Naive B cell (primary cell): ENCODE data around the gene RPL18. TPM values are rescaled to one million over a fixed set of nuclear protein-coding genes. Genes with fewer than 3 reads are reported as not detected.
A peak's percentile ranks its signal among the peaks of the same experiment; 100 is the strongest.

Source experiments
- ATAC-seq, 2 donors: fragments of 150-1000 bp; cut with Tn5 transposase; 2 replicates each; pipeline ENCODE4 v1.10.0; 2021; ENCODE audit warnings: low read depth in 2 of 2, mild to moderate bottlenecking in 2 of 2, moderate library complexity in 2 of 2
- DNase-seq: peaks from one replicate; pipeline ENCODE4 v3.0.0; 2022
- H3K27ac Mint-ChIP-seq, 6 donors: one replicate each; pipeline ENCODE4 v1.8.0; 2020 to 2022; ENCODE audit warnings: mild to moderate bottlenecking in 6 of 6, mixed read lengths in 6 of 6, moderate library complexity in 5 of 6, inconsistent platforms in 2 of 6
- H3K27me3 Mint-ChIP-seq, 3 donors: one replicate each; pipeline ENCODE4 v1.8.0; 2021 to 2022; ENCODE audit warnings: mixed read lengths in 3 of 3, mild to moderate bottlenecking in 1 of 3
- H3K36me3 Mint-ChIP-seq, 2 donors: one replicate each; pipeline ENCODE4 v1.8.0; 2020 to 2022; ENCODE audit warnings: mixed read lengths in 2 of 2, inconsistent platforms in 1 of 2, mild to moderate bottlenecking in 1 of 2
- H3K4me1 Mint-ChIP-seq, 3 donors: one replicate each; pipeline ENCODE4 v1.8.0; 2020 to 2022; ENCODE audit warnings: mixed read lengths in 3 of 3, inconsistent platforms in 1 of 3, mild to moderate bottlenecking in 1 of 3, moderate library complexity in 1 of 3
- H3K4me3 Mint-ChIP-seq, 8 donors: one replicate each; pipeline ENCODE4 v1.8.0; 2020 to 2022; ENCODE audit warnings: mild to moderate bottlenecking in 8 of 8, mixed read lengths in 8 of 8, moderate library complexity in 8 of 8, inconsistent platforms in 2 of 8
- H3K9me3 Mint-ChIP-seq, 7 donors: one replicate each; pipeline ENCODE4 v1.8.0; 2020 to 2022; ENCODE audit warnings: mixed read lengths in 7 of 7, mild to moderate bottlenecking in 5 of 7, inconsistent platforms in 2 of 7, moderate library complexity in 1 of 7
- polyA plus RNA-seq, 6 donors: library from polyadenylated mRNA; unstranded; fragments of 300-500 nt; fragmentation: Illumina TruSeq; gene quantifications; one replicate each; pipeline ENCODE4 v1.2.3, GENCODE V29; 2021; ENCODE audit warnings: low read depth in 6 of 6

The RPL18 gene
- polyA plus RNA-seq, 6 donors from 2014 or later = 1,850 to 2,706 (median 2,170) TPM

- Mint-ChIP-seq H3K27me3 (no peaks in the 10 kb centered on the region), H3K9me3 (no peaks in the 10 kb centered on the region), H3K36me3 (no peaks in the 10 kb centered on the region), H3K4me3 (peak overlapping the region in 1 of 8 donors; percentile 60), H3K4me1 (peaks cover 13 to 30% (median 29%) of the 10 kb centered on the region in 3 donors), H3K27ac (peak overlapping the region in 5 of 6 donors; percentile 41 to 96 (median 91))
- ATAC-seq (no peak), DNase-seq (no peak)
These were observed 35.5 kb upstream of the RPL18 start for GRCh38 chr19:48654299-48655059.

GRCh38 chr19:48651683-48652048 lies 32.7 kb upstream of the RPL18 start:
- peak overlapping the region in 2 of 6 donors; percentile 12 to 89 for H3K27ac Mint-ChIP-seq
- H3K9me3 Mint-ChIP-seq = no peaks in the 10 kb centered on the region
- DNase-seq = no peak

GRCh38 chr19:48650974-48651682 lies 32.1 kb upstream of the RPL18 start:
- DNase-seq (no peak), ATAC-seq (no peak)
- Mint-ChIP-seq H3K36me3 (no peaks in the 10 kb centered on the region), H3K27ac (peak overlapping the region in 4 of 6 donors; percentile 54 to 89 (median 63)), H3K27me3 (no peaks in the 10 kb centered on the region), H3K4me1 (peaks cover 39 to 59% (median 44%) of the 10 kb centered on the region in 3 donors), H3K9me3 (no peaks in the 10 kb centered on the region), H3K4me3 (peak overlapping the region in 2 of 8 donors; percentile 27 to 51)

More at GRCh38 chr19:48651683-48652048, 32.7 kb upstream of the RPL18 start:
- Mint-ChIP-seq H3K4me1 (peaks cover 38 to 57% (median 38%) of the 10 kb centered on the region in 3 donors), H3K36me3 (no peaks in the 10 kb centered on the region), H3K4me3 (no peak overlapping the region), H3K27me3 (no peaks in the 10 kb centered on the region)
- no peak for ATAC-seq

- peak overlapping the region; percentile 64 to 90 (median 82) for H3K27ac Mint-ChIP-seq
- DNase-seq (no peak), ATAC-seq (no peak)
- H3K9me3 Mint-ChIP-seq = no peaks in the 10 kb centered on the region
- H3K36me3 Mint-ChIP-seq = no peaks in the 10 kb centered on the region
- H3K4me3 Mint-ChIP-seq = peak overlapping the region in 7 of 8 donors; percentile 35 to 90 (median 67)
- H3K4me1 Mint-ChIP-seq = peaks cover 50 to 74% (median 53%) of the 10 kb centered on the region in 3 donors
- H3K27me3 Mint-ChIP-seq = no peaks in the 10 kb centered on the region
These were observed 29.2 kb upstream of the RPL18 start for GRCh38 chr19:48648134-48648533.

- no peak for DNase-seq
- Mint-ChIP-seq H3K4me3 (peak overlapping the region; percentile 22 to 98 (median 94)), H3K27ac (peak overlapping the region in 5 of 6 donors; percentile 40 to 89 (median 74)), H3K27me3 (no peaks in the 10 kb centered on the region), H3K4me1 (peaks cover 52 to 66% (median 58%) of the 10 kb centered on the region in 3 donors), H3K9me3 (no peaks in the 10 kb centered on the region), H3K36me3 (no peaks in the 10 kb centered on the region)
- ATAC-seq = no peak
These were observed 27.8 kb upstream of the RPL18 start for GRCh38 chr19:48646722-48647216.

GRCh38 chr19:48646001-48646721 lies 27.2 kb upstream of the RPL18 start, which contains the start of gene CA11:
Gene CA11 (minus strand): TSS chr19:48646187. CDS start chr19:48645632, 555 bp downstream.
- Mint-ChIP-seq H3K4me3 (peak within 1 kb of the TSS; percentile 91 to 98 (median 96)), H3K36me3 (no peaks in the 10 kb centered on the region), H3K4me1 (peaks cover 56 to 64% (median 64%) of the 10 kb centered on the region in 3 donors), H3K9me3 (no peaks in the 10 kb centered on the region), H3K27ac (peak within 1 kb of the TSS; percentile 83 to 98 (median 94)), H3K27me3 (no peaks in the 10 kb centered on the region)
- DNase-seq = peak; percentile 91
- peak; percentile 71 to 79 for ATAC-seq

- H3K27ac Mint-ChIP-seq = peak overlapping the region; percentile 81 to 98 (median 94)
- peak overlapping the region; percentile 91 to 98 (median 96) for H3K4me3 Mint-ChIP-seq
- ATAC-seq (no peak), DNase-seq (no peak)
- H3K36me3 Mint-ChIP-seq = no peaks in the 10 kb centered on the region
- peaks cover 56 to 67% (median 65%) of the 10 kb centered on the region in 3 donors for H3K4me1 Mint-ChIP-seq
- no peaks in the 10 kb centered on the region for H3K9me3 Mint-ChIP-seq
- no peaks in the 10 kb centered on the region for H3K27me3 Mint-ChIP-seq
These were observed 26.6 kb upstream of the RPL18 start for GRCh38 chr19:48645620-48646000.

- H3K9me3 Mint-ChIP-seq = no peaks in the 10 kb centered on the region
- peak overlapping the region; percentile 10 to 97 (median 90) for H3K27ac Mint-ChIP-seq
- H3K27me3 Mint-ChIP-seq = no peaks in the 10 kb centered on the region
- ATAC-seq (peak; percentile 48 to 57), DNase-seq (peak; percentile 74)
- H3K36me3 Mint-ChIP-seq = no peaks in the 10 kb centered on the region
- H3K4me1 Mint-ChIP-seq = peaks cover 57 to 69% (median 63%) of the 10 kb centered on the region in 3 donors
- H3K4me3 Mint-ChIP-seq = peak overlapping the region; percentile 91 to 98 (median 96)
These were observed 26.1 kb upstream of the RPL18 start for GRCh38 chr19:48644839-48645619.

GRCh38 chr19:48644355-48644754 lies 25.4 kb upstream of the RPL18 start:
- H3K27ac Mint-ChIP-seq = peak overlapping the region in 2 of 6 donors; percentile 70 to 89
- peak overlapping the region in 6 of 8 donors; percentile 91 to 97 (median 96) for H3K4me3 Mint-ChIP-seq
- H3K27me3 Mint-ChIP-seq = no peaks in the 10 kb centered on the region
- ATAC-seq = no peak
- no peaks in the 10 kb centered on the region for H3K9me3 Mint-ChIP-seq
- peaks cover 59 to 71% (median 61%) of the 10 kb centered on the region in 3 donors for H3K4me1 Mint-ChIP-seq
- H3K36me3 Mint-ChIP-seq = no peaks in the 10 kb centered on the region
- DNase-seq = no peak

- ATAC-seq = no peak
- Mint-ChIP-seq H3K36me3 (peaks cover 0 to 10% of the 10 kb centered on the region in 2 donors), H3K9me3 (peaks cover 0 to 7% (median 0%) of the 10 kb centered on the region in 7 donors), H3K4me3 (peak overlapping the region in 3 of 8 donors; percentile 31 to 60 (median 57)), H3K4me1 (peaks cover 58 to 74% (median 67%) of the 10 kb centered on the region in 3 donors), H3K27me3 (no peaks in the 10 kb centered on the region), H3K27ac (peak overlapping the region in 1 of 6 donors; percentile 24)
- DNase-seq = no peak
These were observed 23.9 kb upstream of the RPL18 start for GRCh38 chr19:48642862-48643261.

- H3K4me1 Mint-ChIP-seq = peaks cover 48 to 64% (median 60%) of the 10 kb centered on the region in 3 donors
- peak overlapping the region in 2 of 6 donors; percentile 26 to 68 for H3K27ac Mint-ChIP-seq
These were observed 22.9 kb upstream of the RPL18 start for GRCh38 chr19:48641850-48642249.

More at GRCh38 chr19:48641850-48642249, 22.9 kb upstream of the RPL18 start:
- no peaks in the 10 kb centered on the region for H3K27me3 Mint-ChIP-seq
- ATAC-seq = no peak
- H3K4me3 Mint-ChIP-seq = peak overlapping the region in 2 of 8 donors; percentile 17 to 49
- H3K36me3 Mint-ChIP-seq = peaks cover 0 to 10% of the 10 kb centered on the region in 2 donors
- peaks cover 0 to 7% (median 0%) of the 10 kb centered on the region in 7 donors for H3K9me3 Mint-ChIP-seq
- DNase-seq = no peak
